GM21576 (cell line): ENCODE measurements around the gene CREG2.

Source experiments
- ATAC-seq: cut with Tn5 transposase; IDR thresholded peaks from one replicate; pipeline ENCODE4 v1.9.1; 2021; ENCODE audit warnings: mild to moderate bottlenecking, moderate library complexity; ENCODE audit not compliant: unreplicated experiment

The CREG2 gene

GRCh38 chr2:101387151-101387834 is at the start of gene CREG2:
TSS of gene CREG2 (minus strand) at chr2:101387503. CDS start at chr2:101387457, 46 bp downstream.
- ATAC-seq, result no peak

- ATAC-seq, result no peak
Observed at GRCh38 chr2:101435001-101435862, 47.9 kb upstream of the CREG2 start.

GRCh38 chr2:101433465-101433864 is 46.2 kb upstream of the CREG2 start:
- ATAC-seq, result no peak

GRCh38 chr2:101432411-101433181 is 45.3 kb upstream of the CREG2 start:
- ATAC-seq, result no peak

GRCh38 chr2:101431486-101431885 is 44.2 kb upstream of the CREG2 start:
- no peak for ATAC-seq

GRCh38 chr2:101430156-101430555 is 42.9 kb upstream of the CREG2 start:
- no peak for ATAC-seq

GRCh38 chr2:101429453-101429852 is 42.1 kb upstream of the CREG2 start:
- no peak for ATAC-seq

- no peak for ATAC-seq
Observed at GRCh38 chr2:101428422-101429176, 41.3 kb upstream of the CREG2 start.

GRCh38 chr2:101427743-101428142 is 40.4 kb upstream of the CREG2 start:
- no peak for ATAC-seq

GRCh38 chr2:101427240-101427639 is 39.9 kb upstream of the CREG2 start:
- ATAC-seq, result no peak

- no peak for ATAC-seq
Observed at GRCh38 chr2:101426822-101427221, 39.5 kb upstream of the CREG2 start.

GRCh38 chr2:101420623-101421022 is 33.3 kb upstream of the CREG2 start:
- no peak for ATAC-seq

- ATAC-seq, result no peak
Observed at GRCh38 chr2:101419096-101419663, 31.9 kb upstream of the CREG2 start.

- ATAC-seq, result no peak
Observed at GRCh38 chr2:101418460-101419095, 31.3 kb upstream of the CREG2 start.

GRCh38 chr2:101416609-101417008 is 29.3 kb upstream of the CREG2 start:
- ATAC-seq, result no peak

GRCh38 chr2:101415884-101416283 is 28.6 kb upstream of the CREG2 start:
- ATAC-seq, result no peak

GRCh38 chr2:101415220-101415619 is 27.9 kb upstream of the CREG2 start:
- no peak for ATAC-seq

GRCh38 chr2:101412092-101412694 is 24.9 kb upstream of the CREG2 start:
- ATAC-seq, result no peak

GRCh38 chr2:101410746-101411145 is 23.4 kb upstream of the CREG2 start:
- no peak for ATAC-seq
